Measurements from ENCODE around the gene ABTB1.

Gene ABTB1

DNA sequence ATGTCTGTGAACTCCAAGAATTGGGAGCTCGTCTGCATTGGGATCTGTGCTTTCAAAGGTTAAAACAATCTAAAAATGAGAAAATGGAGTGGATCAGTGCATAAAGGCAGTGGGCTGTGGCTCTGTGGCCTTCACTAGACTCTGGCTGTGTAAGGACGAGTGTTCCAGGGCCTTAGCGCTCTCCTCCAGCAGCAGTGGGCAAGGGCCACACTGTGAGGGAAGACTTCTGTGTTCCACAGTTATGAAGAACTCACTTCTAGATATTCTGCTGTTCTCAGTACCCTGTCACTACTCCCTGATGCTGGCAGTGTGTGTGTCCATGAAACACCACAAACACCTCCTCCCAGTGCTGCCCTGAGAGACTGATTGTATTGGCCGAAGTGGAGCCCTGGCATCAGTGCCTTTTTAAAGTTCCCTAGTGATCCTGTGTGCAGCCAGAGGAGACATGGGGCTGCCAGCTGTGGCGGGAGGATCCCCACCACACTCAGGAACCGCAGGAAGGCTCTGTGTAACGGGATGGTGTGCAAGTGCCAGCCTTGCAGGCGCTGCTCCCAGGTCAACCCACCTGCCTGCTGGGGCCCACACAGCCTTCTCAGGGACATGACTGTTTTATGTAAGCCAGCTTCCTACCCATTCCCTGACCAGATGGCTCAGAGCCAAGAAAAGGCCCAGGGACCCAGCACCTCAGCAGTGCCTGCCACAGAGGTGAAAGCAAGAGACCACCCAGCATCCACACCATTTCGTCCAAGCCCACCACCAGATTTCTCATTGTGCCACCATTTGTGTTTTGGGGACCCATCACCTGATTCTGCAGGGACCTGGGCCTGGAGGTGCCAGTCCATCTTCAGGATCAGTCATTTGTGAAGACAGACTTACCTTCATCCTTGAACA is 40.4 kb downstream of the ABTB1 start:
- Histone ChIP-seq H3K9ac (ENCODE audit: low read depth, low read length, poor library complexity, severe bottlenecking) (no peak overlapping the region), H3K4me3 (ENCODE audit: low read length, poor library complexity, severe bottlenecking) (no peak overlapping the region), H2AFZ (ENCODE audit: low read length) (no peak overlapping the region), H3K4me2 (ENCODE audit: low read depth, low read length, poor library complexity, severe bottlenecking) (no peak overlapping the region), H3K9me2 (replicated peaks; ENCODE audit: low read depth, low read length) (no peaks in the 10 kb centered on the region), H3K9me3 (ENCODE audit: insufficient read depth, low read depth, low read length) (no peaks in the 10 kb centered on the region), H3F3A (ENCODE audit: low read depth) (no peaks in the 10 kb centered on the region), H3K4me1 (ENCODE audit: insufficient read depth, low read length, poor library complexity, severe bottlenecking) (no peaks in the 10 kb centered on the region), H3K36me3 (ENCODE audit: insufficient read depth, low read length) (peaks cover 73% of the 10 kb centered on the region; the same call in 1 of the 2 replicates), H3K79me2 (ENCODE audit: insufficient read depth, low read length) (no peaks in the 10 kb centered on the region), H4K20me1 (ENCODE audit: insufficient read depth, low read length, poor library complexity, severe bottlenecking) (no peaks in the 10 kb centered on the region), H3K27me3 (ENCODE audit: insufficient read depth, low read length, poor library complexity, severe bottlenecking) (no peaks in the 10 kb centered on the region)
- TF ChIP-seq, protein P1, sequence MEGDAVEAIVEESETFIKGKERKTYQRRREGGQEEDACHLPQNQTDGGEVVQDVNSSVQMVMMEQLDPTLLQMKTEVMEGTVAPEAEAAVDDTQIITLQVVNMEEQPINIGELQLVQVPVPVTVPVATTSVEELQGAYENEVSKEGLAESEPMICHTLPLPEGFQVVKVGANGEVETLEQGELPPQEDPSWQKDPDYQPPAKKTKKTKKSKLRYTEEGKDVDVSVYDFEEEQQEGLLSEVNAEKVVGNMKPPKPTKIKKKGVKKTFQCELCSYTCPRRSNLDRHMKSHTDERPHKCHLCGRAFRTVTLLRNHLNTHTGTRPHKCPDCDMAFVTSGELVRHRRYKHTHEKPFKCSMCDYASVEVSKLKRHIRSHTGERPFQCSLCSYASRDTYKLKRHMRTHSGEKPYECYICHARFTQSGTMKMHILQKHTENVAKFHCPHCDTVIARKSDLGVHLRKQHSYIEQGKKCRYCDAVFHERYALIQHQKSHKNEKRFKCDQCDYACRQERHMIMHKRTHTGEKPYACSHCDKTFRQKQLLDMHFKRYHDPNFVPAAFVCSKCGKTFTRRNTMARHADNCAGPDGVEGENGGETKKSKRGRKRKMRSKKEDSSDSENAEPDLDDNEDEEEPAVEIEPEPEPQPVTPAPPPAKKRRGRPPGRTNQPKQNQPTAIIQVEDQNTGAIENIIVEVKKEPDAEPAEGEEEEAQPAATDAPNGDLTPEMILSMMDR (conservative IDR thresholded peaks at IDR 0.05; ENCODE audit: low read length): no peak
- TF ChIP-seq EZH2phosphoT487 (IDR thresholded peaks at IDR 0.05; ENCODE audit: borderline replicate concordance): no peak

DNA sequence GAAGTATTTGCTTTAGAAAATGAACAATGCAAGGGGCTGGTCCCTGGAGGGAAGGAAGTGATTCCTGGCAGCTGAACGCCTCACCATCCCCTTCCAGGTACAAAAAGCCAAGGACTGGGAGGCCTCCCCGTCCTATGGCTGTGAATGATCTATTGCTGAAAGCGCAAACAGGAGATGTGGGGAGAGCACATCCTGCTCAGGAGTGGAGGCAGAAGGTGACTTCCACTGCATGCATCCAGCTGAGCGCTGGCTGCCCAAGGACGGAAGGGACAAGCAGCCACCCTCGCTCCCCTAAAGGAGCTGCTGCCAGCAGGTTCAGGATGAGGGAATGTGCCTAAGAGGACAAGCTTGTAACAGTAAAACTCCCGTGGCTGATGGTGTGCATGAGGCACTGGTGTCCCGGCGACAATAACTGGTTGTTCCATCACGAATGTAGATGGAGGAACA is 41.4 kb downstream of the ABTB1 start:
- TF ChIP-seq, protein P1 (conservative IDR thresholded peaks at IDR 0.05; ENCODE audit: low read length): no peak
- TF ChIP-seq EZH2phosphoT487 (IDR thresholded peaks at IDR 0.05; ENCODE audit: borderline replicate concordance): no peak
- Histone ChIP-seq H3K4me2 (ENCODE audit: low read depth, low read length, poor library complexity, severe bottlenecking) (no peak overlapping the region), H3K9me3 (ENCODE audit: insufficient read depth, low read depth, low read length) (no peaks in the 10 kb centered on the region)

DNA sequence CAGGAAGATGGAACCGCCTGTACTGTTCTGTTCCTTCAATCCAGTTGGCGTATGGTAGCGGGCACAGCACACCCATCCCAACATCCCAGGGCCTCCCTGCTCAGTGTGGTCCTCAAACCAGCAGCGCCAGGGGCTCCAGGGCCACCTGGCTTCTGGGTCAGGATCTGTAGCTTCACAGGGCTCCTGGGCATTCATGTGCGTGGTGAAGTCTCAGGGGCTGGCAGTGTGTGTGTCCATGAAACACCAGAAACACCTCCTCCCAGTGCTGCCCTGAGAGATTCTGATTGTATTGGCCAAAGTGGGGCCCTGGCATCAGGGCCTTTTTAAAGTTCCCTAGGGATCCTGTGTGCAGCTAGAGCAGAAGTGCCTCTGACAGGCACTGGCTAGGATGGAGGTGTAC is 42.1 kb downstream of the ABTB1 start:
- Histone ChIP-seq H3K27me3 (ENCODE audit: insufficient read depth, low read length, poor library complexity, severe bottlenecking) (no peaks in the 10 kb centered on the region), H3K79me2 (ENCODE audit: insufficient read depth, low read length) (no peaks in the 10 kb centered on the region), H2AFZ (ENCODE audit: low read length) (no peak overlapping the region), H3K9me3 (ENCODE audit: insufficient read depth, low read depth, low read length) (no peaks in the 10 kb centered on the region), H3F3A (ENCODE audit: low read depth) (no peaks in the 10 kb centered on the region), H3K9ac (ENCODE audit: low read depth, low read length, poor library complexity, severe bottlenecking) (no peak overlapping the region), H3K4me3 (ENCODE audit: low read length, poor library complexity, severe bottlenecking) (no peak overlapping the region), H3K4me1 (ENCODE audit: insufficient read depth, low read length, poor library complexity, severe bottlenecking) (no peaks in the 10 kb centered on the region), H3K9me2 (replicated peaks; ENCODE audit: low read depth, low read length) (no peaks in the 10 kb centered on the region), H3K36me3 (ENCODE audit: insufficient read depth, low read length) (peaks cover 72% of the 10 kb centered on the region; the same call in 1 of the 2 replicates), H4K20me1 (ENCODE audit: insufficient read depth, low read length, poor library complexity, severe bottlenecking) (no peaks in the 10 kb centered on the region), H3K4me2 (ENCODE audit: low read depth, low read length, poor library complexity, severe bottlenecking) (no peak overlapping the region)
- no peak for TF ChIP-seq EZH2phosphoT487 (IDR thresholded peaks at IDR 0.05; ENCODE audit: borderline replicate concordance)
- TF ChIP-seq, protein P1 (conservative IDR thresholded peaks at IDR 0.05; ENCODE audit: low read length): no peak

More for the DNA sequence above, 41.4 kb downstream of the ABTB1 start:
- no peaks in the 10 kb centered on the region for H3K9me2 ChIP-seq (replicated peaks; ENCODE audit: low read depth, low read length)
- H3K36me3 ChIP-seq (ENCODE audit: insufficient read depth, low read length): peaks cover 72% of the 10 kb centered on the region; the same call in 1 of the 2 replicates
- no peaks in the 10 kb centered on the region for H3K79me2 ChIP-seq (ENCODE audit: insufficient read depth, low read length)
- no peaks in the 10 kb centered on the region for H3K27me3 ChIP-seq (ENCODE audit: insufficient read depth, low read length, poor library complexity, severe bottlenecking)
- H4K20me1 ChIP-seq (ENCODE audit: insufficient read depth, low read length, poor library complexity, severe bottlenecking): no peaks in the 10 kb centered on the region
- H3F3A ChIP-seq (ENCODE audit: low read depth): no peaks in the 10 kb centered on the region
- H3K9ac ChIP-seq (ENCODE audit: low read depth, low read length, poor library complexity, severe bottlenecking): no peak overlapping the region
- H3K4me3 ChIP-seq (ENCODE audit: low read length, poor library complexity, severe bottlenecking): no peak overlapping the region
- no peaks in the 10 kb centered on the region for H3K4me1 ChIP-seq (ENCODE audit: insufficient read depth, low read length, poor library complexity, severe bottlenecking)
- H2AFZ ChIP-seq (ENCODE audit: low read length): no peak overlapping the region
